Measurements from ENCODE around the gene NONO.
"Not testable (repeated sequence)": the region's sequence is repeated elsewhere in the genome, so short reads cannot be mapped to it uniquely, and the experiment has no call there.

NONO gene

DNA sequence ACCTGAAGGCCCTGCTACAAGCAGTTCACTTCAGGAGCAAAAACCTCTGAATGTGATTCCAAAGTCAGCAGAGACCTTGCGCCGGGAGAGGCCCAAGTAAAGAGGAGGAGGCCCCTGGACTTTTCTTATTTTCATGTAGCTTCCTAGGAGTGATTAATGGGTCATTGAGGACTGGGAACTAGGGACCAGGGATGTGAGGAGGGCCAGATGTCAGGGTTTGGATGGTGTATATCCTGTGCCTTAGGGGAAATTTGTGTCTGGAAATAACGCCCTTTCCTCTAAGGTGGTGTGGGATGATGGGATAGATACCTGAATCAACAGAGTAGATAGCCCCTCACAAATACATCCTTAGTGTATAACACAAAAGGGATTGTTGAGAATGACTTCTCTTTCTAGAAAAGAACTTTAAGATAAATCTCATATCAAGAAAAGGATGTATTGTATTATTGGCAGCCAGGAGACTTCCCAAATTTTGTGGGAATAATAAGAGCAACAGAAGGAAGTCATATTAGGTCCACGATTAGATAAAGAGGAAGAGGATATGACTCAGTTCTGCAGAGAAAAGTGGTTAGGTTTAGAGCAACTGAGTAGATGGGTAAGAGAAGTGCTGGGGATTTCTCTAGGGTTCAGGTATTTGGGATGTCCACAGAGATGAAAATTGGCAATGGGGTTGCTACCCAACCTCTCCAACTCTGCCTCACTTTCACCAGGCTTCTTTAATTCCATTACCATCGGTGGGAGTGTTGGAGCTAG, 19.2 kb downstream of the NONO start:
- DNase-seq (ENCODE audit: extremely low spot score) = no peak
- ChIA-PET POLR2A (interaction anchor here (1.1 kb wide), 1 partner anchor 19 kb away, joined by 4 read pairs; the partner anchor contains the start of gene NONO), CTCF (no interaction called here)
- TF ChIP-seq, protein P1, sequence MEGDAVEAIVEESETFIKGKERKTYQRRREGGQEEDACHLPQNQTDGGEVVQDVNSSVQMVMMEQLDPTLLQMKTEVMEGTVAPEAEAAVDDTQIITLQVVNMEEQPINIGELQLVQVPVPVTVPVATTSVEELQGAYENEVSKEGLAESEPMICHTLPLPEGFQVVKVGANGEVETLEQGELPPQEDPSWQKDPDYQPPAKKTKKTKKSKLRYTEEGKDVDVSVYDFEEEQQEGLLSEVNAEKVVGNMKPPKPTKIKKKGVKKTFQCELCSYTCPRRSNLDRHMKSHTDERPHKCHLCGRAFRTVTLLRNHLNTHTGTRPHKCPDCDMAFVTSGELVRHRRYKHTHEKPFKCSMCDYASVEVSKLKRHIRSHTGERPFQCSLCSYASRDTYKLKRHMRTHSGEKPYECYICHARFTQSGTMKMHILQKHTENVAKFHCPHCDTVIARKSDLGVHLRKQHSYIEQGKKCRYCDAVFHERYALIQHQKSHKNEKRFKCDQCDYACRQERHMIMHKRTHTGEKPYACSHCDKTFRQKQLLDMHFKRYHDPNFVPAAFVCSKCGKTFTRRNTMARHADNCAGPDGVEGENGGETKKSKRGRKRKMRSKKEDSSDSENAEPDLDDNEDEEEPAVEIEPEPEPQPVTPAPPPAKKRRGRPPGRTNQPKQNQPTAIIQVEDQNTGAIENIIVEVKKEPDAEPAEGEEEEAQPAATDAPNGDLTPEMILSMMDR (IDR thresholded peaks at IDR 0.05; ENCODE audit: control extremely low read depth, extremely low read depth, low read depth, missing control alignments) = no peak

DNA sequence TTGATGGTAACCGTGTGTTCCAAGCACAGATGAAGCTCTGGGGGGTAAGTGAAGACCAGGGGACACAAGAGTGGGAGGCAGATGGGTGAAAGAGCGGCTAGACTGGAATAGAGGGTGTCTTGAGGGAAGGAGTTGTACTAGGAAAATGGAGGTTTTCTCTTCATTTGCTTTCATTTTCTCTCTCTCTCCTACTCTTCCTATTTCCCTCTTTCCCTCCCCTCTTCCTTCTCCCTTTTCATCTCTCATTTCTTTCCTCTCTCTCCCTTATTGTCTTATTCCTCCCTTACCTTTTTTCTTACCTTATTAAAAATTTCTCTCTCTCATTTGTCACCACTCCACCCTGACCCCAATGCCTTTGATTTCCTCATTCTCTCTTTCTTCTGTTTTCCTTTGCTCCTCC, 21.1 kb downstream of the NONO start:
- ChIA-PET POLR2A (no interaction called here), CTCF (no interaction called here)
- DNase-seq (ENCODE audit: extremely low spot score) = no peak
- TF ChIP-seq, protein P1 (IDR thresholded peaks at IDR 0.05; ENCODE audit: control extremely low read depth, extremely low read depth, low read depth, missing control alignments) = no peak

DNA sequence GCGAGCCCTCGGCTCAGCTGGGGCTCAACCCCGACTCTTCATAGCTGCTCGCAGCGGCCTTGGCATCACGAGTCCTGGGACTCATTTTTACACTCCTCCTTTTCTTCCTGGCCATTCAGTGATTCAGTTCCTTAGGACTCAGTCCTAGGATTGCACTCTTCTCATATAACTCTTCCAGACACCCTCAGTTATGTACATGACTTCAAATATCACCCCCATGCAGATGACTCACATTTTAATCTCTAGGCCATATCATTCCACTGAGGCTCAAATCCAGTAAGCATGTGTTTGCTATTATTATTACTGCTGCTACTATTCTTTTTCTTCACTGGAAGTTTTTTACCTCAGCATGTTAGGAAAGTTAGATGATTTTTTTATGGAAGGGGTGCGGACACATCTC, 32.5 kb downstream of the NONO start:
- TF ChIP-seq, protein P1 (IDR thresholded peaks at IDR 0.05; ENCODE audit: control extremely low read depth, extremely low read depth, low read depth, missing control alignments) = no peak
- POLR2A ChIA-PET = no interaction called here
- CTCF ChIA-PET = no interaction called here
- no peak for DNase-seq (ENCODE audit: extremely low spot score)

DNA sequence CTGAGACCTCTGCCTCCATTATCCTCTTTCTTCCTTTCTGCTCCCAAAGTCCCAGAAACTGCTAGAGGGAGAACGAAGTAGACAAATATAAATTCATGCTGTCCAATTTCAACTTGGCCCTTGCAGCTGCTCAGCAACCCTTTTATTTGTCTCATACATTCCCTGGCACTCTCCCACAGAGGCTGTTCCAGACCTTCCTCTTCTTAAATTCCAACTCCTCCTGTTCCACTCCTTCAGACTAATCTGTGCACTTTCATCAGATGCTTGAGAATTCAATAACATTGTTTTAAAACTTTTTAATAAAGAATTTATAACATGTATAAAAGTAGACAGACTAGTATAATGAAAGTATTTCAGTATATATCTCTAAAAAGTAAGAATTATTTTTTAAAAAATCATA, 33.5 kb downstream of the NONO start:
- CTCF ChIA-PET; DNase-seq (ENCODE audit: extremely low spot score); POLR2A ChIA-PET: not testable (repeated sequence)

DNA sequence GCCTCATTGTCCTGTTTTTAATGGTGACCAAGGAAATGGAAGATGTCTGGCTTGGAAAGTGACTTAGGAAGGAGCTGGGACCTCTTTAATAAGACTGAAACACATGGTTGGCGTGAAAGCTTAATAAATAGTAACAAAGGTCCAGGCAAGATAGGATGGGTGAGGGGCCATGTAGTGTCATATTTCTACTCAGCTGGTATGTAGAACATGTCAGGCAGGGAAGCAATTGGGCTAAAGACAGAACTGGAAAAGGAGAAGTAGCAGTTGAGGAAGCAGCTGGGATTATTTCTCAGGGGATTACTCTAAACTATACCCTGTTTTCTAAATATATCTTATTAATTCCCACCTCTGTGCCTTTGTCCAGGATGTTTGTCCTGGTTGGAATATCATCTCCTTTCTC, 36.7 kb downstream of the NONO start:
- POLR2A ChIA-PET = no interaction called here
- TF ChIP-seq, protein P1 (IDR thresholded peaks at IDR 0.05; ENCODE audit: control extremely low read depth, extremely low read depth, low read depth, missing control alignments) = no peak
- no peak for DNase-seq (ENCODE audit: extremely low spot score)
- CTCF ChIA-PET = interaction anchor here (1.2 kb wide), 1 partner anchor 11 kb away, joined by 3 read pairs; no protein-coding TSS in a partner anchor

DNA sequence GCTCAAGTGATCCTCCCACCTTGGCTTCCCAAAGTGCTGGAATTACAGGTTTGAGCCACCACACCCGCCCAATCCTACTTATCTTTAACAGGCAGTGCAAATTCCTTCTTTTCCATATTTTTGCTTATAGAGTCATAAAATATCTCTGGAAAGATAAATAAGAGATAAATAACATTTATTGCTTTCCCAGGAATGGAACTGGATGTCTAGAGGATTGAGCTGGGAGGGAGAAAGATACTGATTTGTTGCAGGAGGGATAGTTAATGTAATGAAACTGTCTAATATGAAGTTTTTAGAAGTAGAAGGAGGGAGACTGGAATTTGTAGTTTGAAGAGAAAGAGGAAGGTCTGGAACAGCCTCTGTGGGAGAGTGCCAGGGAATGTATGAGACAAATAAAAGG, 38.3 kb downstream of the NONO start:
- no peak for DNase-seq (ENCODE audit: extremely low spot score)
- POLR2A ChIA-PET = no interaction called here
- CTCF ChIA-PET = no interaction called here
- TF ChIP-seq, protein P1 (IDR thresholded peaks at IDR 0.05; ENCODE audit: control extremely low read depth, extremely low read depth, low read depth, missing control alignments) = no peak

DNA sequence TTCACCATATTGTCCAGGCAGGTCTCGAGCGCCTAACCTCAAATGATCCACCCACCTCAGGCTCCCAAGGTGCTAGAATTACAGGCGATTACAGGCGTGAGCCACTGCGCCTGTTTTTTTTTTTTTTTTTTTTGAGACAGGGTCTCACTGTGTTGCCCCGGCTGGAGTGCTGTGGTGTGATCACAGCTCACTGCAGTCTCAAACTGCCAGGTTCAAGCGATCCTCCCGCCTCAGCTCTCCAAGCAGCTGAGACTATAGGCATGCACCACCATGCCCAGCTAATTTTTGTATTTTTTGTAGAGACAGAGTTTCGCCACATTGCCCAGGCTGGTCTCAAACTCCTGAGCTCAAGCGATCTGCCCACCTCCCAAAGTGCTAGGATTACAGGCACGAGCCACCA, 41.0 kb downstream of the NONO start:
- POLR2A ChIA-PET; CTCF ChIA-PET; DNase-seq (ENCODE audit: extremely low spot score): not testable (repeated sequence)

DNA sequence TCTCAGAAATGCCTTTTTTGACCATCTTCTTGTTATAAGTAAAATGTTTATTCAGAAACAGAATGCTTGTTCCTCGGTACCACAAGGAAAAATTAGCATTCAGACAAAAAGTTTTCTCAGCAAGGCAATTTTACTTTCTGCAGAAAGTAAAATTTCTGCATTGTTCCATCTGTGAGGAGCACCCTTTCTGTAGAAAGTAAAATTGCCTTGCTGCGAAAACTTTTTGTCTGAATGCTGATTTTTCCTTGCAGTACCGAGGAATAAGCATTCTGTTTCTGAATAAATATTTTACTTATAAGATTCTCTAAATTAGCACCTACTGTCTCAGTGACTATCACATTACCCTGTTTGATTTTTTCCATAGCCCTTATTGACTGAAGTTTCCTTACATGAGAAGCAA, 43.0 kb downstream of the NONO start:
- no peak for DNase-seq (ENCODE audit: extremely low spot score)
- TF ChIP-seq, protein P1 (IDR thresholded peaks at IDR 0.05; ENCODE audit: control extremely low read depth, extremely low read depth, low read depth, missing control alignments) = no peak
- ChIA-PET POLR2A (no interaction called here), CTCF (no interaction called here)

DNA sequence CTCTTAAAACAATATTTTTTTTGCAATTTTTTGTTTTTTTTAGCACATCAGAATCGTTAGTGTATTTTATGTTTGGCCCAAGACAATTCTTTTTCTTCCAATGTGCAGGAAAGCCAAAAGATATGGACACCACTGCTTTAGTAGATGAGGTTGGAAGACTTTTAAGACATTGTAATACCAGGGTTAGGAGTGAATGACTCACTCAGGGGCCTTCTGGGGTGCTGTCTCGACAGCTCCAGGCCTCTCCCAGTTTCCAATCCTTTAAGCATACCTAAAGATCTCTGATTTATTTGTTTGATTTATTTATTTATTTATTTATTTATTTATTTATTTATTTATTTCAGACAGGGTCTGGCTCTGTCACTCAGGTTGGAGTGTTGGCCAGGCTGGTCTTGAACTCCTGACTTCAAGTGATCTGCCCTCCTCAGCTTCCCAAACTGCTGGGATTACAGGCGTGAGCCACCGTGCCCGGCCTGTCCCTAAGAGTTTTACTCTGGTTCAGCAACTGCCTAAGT, 65.8 kb downstream of the NONO start:
- DNase-seq (ENCODE audit: extremely low spot score); CTCF ChIA-PET; POLR2A ChIA-PET: not testable (repeated sequence)

DNA sequence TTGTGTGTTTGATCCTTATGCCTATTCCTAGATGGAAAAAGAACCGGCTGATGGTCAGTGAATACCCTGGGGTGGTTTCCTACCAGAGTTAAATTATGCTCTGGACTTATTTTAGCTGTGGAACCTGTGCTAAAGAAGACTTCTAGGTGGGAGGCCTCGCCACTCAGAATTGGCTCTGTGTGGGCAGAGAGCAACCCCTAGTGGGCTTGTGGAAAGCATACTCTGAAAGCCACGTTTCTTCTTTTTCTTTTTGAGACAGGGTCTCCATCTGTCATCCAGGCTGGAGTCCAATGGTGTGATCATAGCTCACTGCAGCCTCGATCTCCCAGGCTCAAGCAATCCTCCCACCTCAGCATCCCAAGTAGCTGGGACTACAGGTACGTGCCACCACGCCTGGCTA, 66.4 kb downstream of the NONO start:
- CTCF ChIA-PET; POLR2A ChIA-PET; DNase-seq (ENCODE audit: extremely low spot score): not testable (repeated sequence)
